ENCODE data around the gene GPR33. TPM values are rescaled to one million over a fixed set of nuclear protein-coding genes. Genes with fewer than 3 reads are reported as not detected.
"Not testable (repeated sequence)": the region's sequence is repeated elsewhere in the genome, so short reads cannot be mapped to it uniquely, and the experiment has no call there.

Gene GPR33
- total RNA-seq, 1 donor from 2014 or later = not detected

GRCh38 chr14:31440280-31440679, 47.6 kb downstream of the GPR33 start:
- Histone ChIP-seq H3K36me3 (no peaks in the 10 kb centered on the region), H3K4me2 (no peak overlapping the region), H3K27ac (no peak overlapping the region), H3K4me3 (no peak overlapping the region), H3K27me3 (no peaks in the 10 kb centered on the region), H4K20me1 (ENCODE audit: low read depth) (no peaks in the 10 kb centered on the region), H3K9ac (no peak overlapping the region), H3K9me3 (ENCODE audit: low read depth) (no peaks in the 10 kb centered on the region), H3K4me1 (no peaks in the 10 kb centered on the region), H2AFZ (replicated peaks) (no peak overlapping the region), H3F3A (ENCODE audit: low read depth) (no peaks in the 10 kb centered on the region), H3K79me2 (ENCODE audit: low read depth) (no peaks in the 10 kb centered on the region)
- Mint-ChIP-seq H3K4me1 (peaks cover 10% of the 10 kb centered on the region), H3K27ac (peak overlapping the region; percentile 29), H3K4me3 (no peak overlapping the region), H3K9me3 (peaks cover 12% of the 10 kb centered on the region), H3K36me3 (peaks cover 16% of the 10 kb centered on the region), H3K27me3 (ENCODE audit: insufficient read depth, low read depth) (peaks cover 2% of the 10 kb centered on the region)
- no peak for DNase-seq (ENCODE audit: low spot score)
- TF ChIP-seq EZH2phosphoT487 (IDR thresholded peaks at IDR 0.05) (no peak), EZH2 (IDR thresholded peaks at IDR 0.05) (no peak)
- TF ChIP-seq, protein P1, sequence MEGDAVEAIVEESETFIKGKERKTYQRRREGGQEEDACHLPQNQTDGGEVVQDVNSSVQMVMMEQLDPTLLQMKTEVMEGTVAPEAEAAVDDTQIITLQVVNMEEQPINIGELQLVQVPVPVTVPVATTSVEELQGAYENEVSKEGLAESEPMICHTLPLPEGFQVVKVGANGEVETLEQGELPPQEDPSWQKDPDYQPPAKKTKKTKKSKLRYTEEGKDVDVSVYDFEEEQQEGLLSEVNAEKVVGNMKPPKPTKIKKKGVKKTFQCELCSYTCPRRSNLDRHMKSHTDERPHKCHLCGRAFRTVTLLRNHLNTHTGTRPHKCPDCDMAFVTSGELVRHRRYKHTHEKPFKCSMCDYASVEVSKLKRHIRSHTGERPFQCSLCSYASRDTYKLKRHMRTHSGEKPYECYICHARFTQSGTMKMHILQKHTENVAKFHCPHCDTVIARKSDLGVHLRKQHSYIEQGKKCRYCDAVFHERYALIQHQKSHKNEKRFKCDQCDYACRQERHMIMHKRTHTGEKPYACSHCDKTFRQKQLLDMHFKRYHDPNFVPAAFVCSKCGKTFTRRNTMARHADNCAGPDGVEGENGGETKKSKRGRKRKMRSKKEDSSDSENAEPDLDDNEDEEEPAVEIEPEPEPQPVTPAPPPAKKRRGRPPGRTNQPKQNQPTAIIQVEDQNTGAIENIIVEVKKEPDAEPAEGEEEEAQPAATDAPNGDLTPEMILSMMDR (IDR thresholded peaks at IDR 0.05) = no peak

- H3K4me2 ChIP-seq = no peak overlapping the region
- no peak overlapping the region for H3K4me3 Mint-ChIP-seq
- no peaks in the 10 kb centered on the region for H3F3A ChIP-seq (ENCODE audit: low read depth)
- H4K20me1 ChIP-seq (ENCODE audit: low read depth) = no peaks in the 10 kb centered on the region
- H3K79me2 ChIP-seq (ENCODE audit: low read depth) = no peaks in the 10 kb centered on the region
- H3K4me1 ChIP-seq = no peaks in the 10 kb centered on the region
- TF ChIP-seq EZH2 (IDR thresholded peaks at IDR 0.05) (no peak), EZH2phosphoT487 (IDR thresholded peaks at IDR 0.05) (no peak)
- TF ChIP-seq, protein P1 (IDR thresholded peaks at IDR 0.05) = no peak
- peaks cover 10% of the 10 kb centered on the region for H3K4me1 Mint-ChIP-seq
- DNase-seq (ENCODE audit: low spot score) = no peak
- H3K4me3 ChIP-seq = no peak overlapping the region
- peaks cover 2% of the 10 kb centered on the region for H3K27me3 Mint-ChIP-seq (ENCODE audit: insufficient read depth, low read depth)
- H3K27ac ChIP-seq = no peak overlapping the region
- no peak overlapping the region for H2AFZ ChIP-seq (replicated peaks)
- H3K9me3 Mint-ChIP-seq = peaks cover 12% of the 10 kb centered on the region
- H3K9ac ChIP-seq = no peak overlapping the region
- no peaks in the 10 kb centered on the region for H3K27me3 ChIP-seq
- peaks cover 16% of the 10 kb centered on the region for H3K36me3 Mint-ChIP-seq
- no peaks in the 10 kb centered on the region for H3K36me3 ChIP-seq
- no peaks in the 10 kb centered on the region for H3K9me3 ChIP-seq (ENCODE audit: low read depth)
- peak overlapping the region; percentile 29 for H3K27ac Mint-ChIP-seq
Measured at GRCh38 chr14:31439561-31439960, 48.3 kb downstream of the GPR33 start.

DNA sequence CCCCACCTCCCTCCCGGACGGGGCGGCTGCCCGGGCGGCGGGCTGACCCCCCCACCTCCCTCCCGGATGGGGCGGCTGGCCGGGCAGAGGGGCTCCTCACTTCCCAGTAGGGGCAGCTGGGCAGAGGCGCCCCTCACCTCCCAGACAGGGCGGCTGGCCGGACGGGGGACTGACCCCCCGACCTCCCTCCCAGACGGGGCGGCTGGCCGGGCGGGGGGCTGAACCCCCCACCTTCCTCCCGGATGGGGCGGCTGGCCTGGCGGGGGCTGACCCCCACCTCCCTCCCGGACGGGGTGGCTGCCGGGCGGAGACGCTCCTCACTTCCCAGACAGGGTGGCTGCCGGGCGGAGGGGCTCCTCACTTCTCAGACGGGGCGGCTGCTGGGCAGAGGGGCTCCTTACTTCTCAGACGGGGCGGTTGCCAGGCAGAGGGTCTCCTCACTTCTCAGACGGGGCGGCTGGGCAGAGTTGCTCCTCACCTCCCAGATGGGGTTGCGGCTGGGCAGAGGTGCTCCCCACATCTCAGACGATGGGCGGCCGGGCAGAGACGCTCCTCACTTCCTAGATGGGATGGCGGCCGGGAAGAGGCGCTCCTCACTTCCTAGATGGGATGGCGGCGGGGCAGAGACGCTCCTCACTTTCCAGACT, 50.7 kb downstream of the GPR33 start:
- H3K27me3 Mint-ChIP-seq (ENCODE audit: insufficient read depth, low read depth); H3K36me3 ChIP-seq; H3K27me3 ChIP-seq; H3K27ac Mint-ChIP-seq; H3K4me2 ChIP-seq; H4K20me1 ChIP-seq (ENCODE audit: low read depth); H3K79me2 ChIP-seq (ENCODE audit: low read depth); DNase-seq (ENCODE audit: low spot score); H3K9me3 ChIP-seq (ENCODE audit: low read depth); H3K9ac ChIP-seq; H3K4me3 Mint-ChIP-seq; H3K4me1 ChIP-seq; H2AFZ ChIP-seq (replicated peaks); H3F3A ChIP-seq (ENCODE audit: low read depth); H3K27ac ChIP-seq; H3K4me3 ChIP-seq: not testable (repeated sequence)
- H3K9me3 Mint-ChIP-seq = peaks cover 17% of the 10 kb centered on the region
- H3K36me3 Mint-ChIP-seq = peaks cover 19% of the 10 kb centered on the region
- peaks cover 10% of the 10 kb centered on the region for H3K4me1 Mint-ChIP-seq

DNA sequence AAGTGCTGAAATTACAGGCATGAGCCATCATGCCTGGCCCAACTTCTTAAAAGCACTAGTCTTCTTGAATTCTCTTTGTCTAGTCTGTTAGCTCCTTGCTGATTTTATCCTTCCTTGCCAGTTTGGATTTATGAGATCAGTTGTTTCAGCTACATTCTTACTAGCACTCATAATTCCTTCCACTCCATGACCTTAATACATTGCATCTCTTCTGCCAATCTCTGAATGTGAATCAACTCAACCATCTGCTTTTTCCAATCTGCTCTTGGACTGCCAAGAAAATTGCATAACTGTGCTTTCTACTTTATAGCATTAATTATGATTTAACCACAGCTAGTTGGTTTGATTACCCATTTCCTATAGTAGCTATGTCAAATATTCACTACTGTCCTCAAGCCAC, 52.6 kb downstream of the GPR33 start:
- H3K27me3 Mint-ChIP-seq (ENCODE audit: insufficient read depth, low read depth) = peaks cover 4% of the 10 kb centered on the region
- Histone ChIP-seq H3K9ac (no peak overlapping the region), H3K4me2 (no peak overlapping the region), H4K20me1 (ENCODE audit: low read depth) (no peaks in the 10 kb centered on the region), H2AFZ (replicated peaks) (no peak overlapping the region), H3F3A (ENCODE audit: low read depth) (no peaks in the 10 kb centered on the region), H3K9me3 (ENCODE audit: low read depth) (no peaks in the 10 kb centered on the region), H3K4me1 (no peaks in the 10 kb centered on the region), H3K79me2 (ENCODE audit: low read depth) (no peaks in the 10 kb centered on the region), H3K4me3 (no peak overlapping the region), H3K27ac (no peak overlapping the region), H3K27me3 (no peaks in the 10 kb centered on the region), H3K36me3 (no peaks in the 10 kb centered on the region)
- TF ChIP-seq EZH2phosphoT487 (IDR thresholded peaks at IDR 0.05) (no peak), EZH2 (IDR thresholded peaks at IDR 0.05) (no peak)
- TF ChIP-seq, protein P1 (IDR thresholded peaks at IDR 0.05) = no peak
- peaks cover 10% of the 10 kb centered on the region for H3K4me1 Mint-ChIP-seq
- no peak for DNase-seq (ENCODE audit: low spot score)
- H3K36me3 Mint-ChIP-seq = peaks cover 28% of the 10 kb centered on the region
- H3K4me3 Mint-ChIP-seq = no peak overlapping the region
- no peak overlapping the region for H3K27ac Mint-ChIP-seq
- peaks cover 26% of the 10 kb centered on the region for H3K9me3 Mint-ChIP-seq

Measured in neural progenitor cell (in vitro differentiated cells).